NT2/D1 (cell line): Measurements from ENCODE around the gene CCDC197.

ENCODE experiments used
- DNase-seq: peaks from one replicate; pipeline ENCODE4 v3.0.0-alpha.2; 2011; ENCODE audit warnings: low read depth, low spot score
- H3K27me3 ChIP-seq: 2 replicates; pipeline ENCODE4 v1.6.0; 2011; ENCODE audit warnings: mild to moderate bottlenecking; ENCODE audit not compliant: insufficient read length, insufficient read depth
- H3K36me3 ChIP-seq: 2 replicates; pipeline ENCODE4 v1.6.1; 2011; ENCODE audit warnings: mild to moderate bottlenecking, low read length, mixed read lengths; ENCODE audit not compliant: insufficient read depth, insufficient read length
- H3K4me1 ChIP-seq: 2 replicates; pipeline ENCODE4 v1.5.1; 2011; ENCODE audit not compliant: insufficient read depth, insufficient read length
- H3K4me3 ChIP-seq: 2 replicates; pipeline ENCODE4 v1.5.1; 2011; ENCODE audit warnings: low read depth; ENCODE audit not compliant: insufficient read length
- H3K9ac ChIP-seq: 2 replicates; pipeline ENCODE4 v1.6.0; 2011; ENCODE audit warnings: low read depth; ENCODE audit not compliant: insufficient read length
- H3K9me3 ChIP-seq: 2 replicates; pipeline ENCODE4 v1.5.1; 2011; ENCODE audit warnings: mild to moderate bottlenecking, low read length; ENCODE audit not compliant: insufficient read depth
- SUZ12 ChIP-seq: IDR thresholded peaks from 2 replicates; pipeline ENCODE4 v1.6.1; 2011; ENCODE audit not compliant: insufficient read length, insufficient read depth; ENCODE audit errors: extremely low read depth
- YY1 ChIP-seq: IDR thresholded peaks from 2 replicates; pipeline ENCODE4 v1.6.1; 2011; ENCODE audit not compliant: insufficient read length, insufficient read depth
- ZNF274 ChIP-seq: IDR thresholded peaks from 2 replicates; pipeline ENCODE4 v1.6.1; 2011; ENCODE audit warnings: mild to moderate bottlenecking, low read depth, low read length

Gene CCDC197

GRCh38 chr14:93954516-93954830 lies 42.6 kb upstream of the CCDC197 start:
- no peaks in the 10 kb centered on the region for H3K9me3 ChIP-seq

GRCh38 chr14:93954900-93955849 lies 41.9 kb upstream of the CCDC197 start:
- Histone ChIP-seq H3K4me1 (peaks cover 23% of the 10 kb centered on the region), H3K36me3 (no peaks in the 10 kb centered on the region), H3K27me3 (peaks cover 6% of the 10 kb centered on the region), H3K9ac (no peak overlapping the region), H3K4me3 (no peak overlapping the region), H3K9me3 (no peaks in the 10 kb centered on the region)
- no peak for DNase-seq
- TF ChIP-seq SUZ12: no peak
- TF ChIP-seq ZNF274: no peak
- no peak for TF ChIP-seq YY1

More at GRCh38 chr14:93954516-93954830, 42.6 kb upstream of the CCDC197 start:
- DNase-seq: no peak
- TF ChIP-seq ZNF274 (no peak), SUZ12 (no peak), YY1 (no peak)
- peaks cover 6% of the 10 kb centered on the region for H3K27me3 ChIP-seq
- no peak overlapping the region for H3K9ac ChIP-seq
- peaks cover 23% of the 10 kb centered on the region for H3K4me1 ChIP-seq
- H3K4me3 ChIP-seq: no peak overlapping the region
- H3K36me3 ChIP-seq: no peaks in the 10 kb centered on the region

- Histone ChIP-seq H3K9me3 (no peaks in the 10 kb centered on the region), H3K4me3 (no peak overlapping the region), H3K4me1 (peaks cover 23% of the 10 kb centered on the region), H3K27me3 (peaks cover 6% of the 10 kb centered on the region), H3K36me3 (no peaks in the 10 kb centered on the region), H3K9ac (peak overlapping the region; percentile 10)
- DNase-seq: no peak
- TF ChIP-seq ZNF274: no peak
- no peak for TF ChIP-seq YY1
- TF ChIP-seq SUZ12: no peak
Measured at GRCh38 chr14:93955850-93956481, 41.1 kb upstream of the CCDC197 start.

GRCh38 chr14:93956514-93957332 lies 40.4 kb upstream of the CCDC197 start:
- TF ChIP-seq YY1 (no peak), SUZ12 (no peak), ZNF274 (no peak)
- no peak for DNase-seq
- Histone ChIP-seq H3K9me3 (no peaks in the 10 kb centered on the region), H3K9ac (peak overlapping the region; percentile 10), H3K27me3 (peaks cover 6% of the 10 kb centered on the region), H3K36me3 (no peaks in the 10 kb centered on the region), H3K4me3 (no peak overlapping the region), H3K4me1 (peaks cover 23% of the 10 kb centered on the region)

- no peak for DNase-seq
- H3K27me3 ChIP-seq: peaks cover 6% of the 10 kb centered on the region
- H3K36me3 ChIP-seq: no peaks in the 10 kb centered on the region
- H3K9me3 ChIP-seq: no peaks in the 10 kb centered on the region
- TF ChIP-seq ZNF274: no peak
- TF ChIP-seq YY1: no peak
- TF ChIP-seq SUZ12: no peak
- no peak overlapping the region for H3K9ac ChIP-seq
- H3K4me3 ChIP-seq: no peak overlapping the region
- peaks cover 23% of the 10 kb centered on the region for H3K4me1 ChIP-seq
Measured at GRCh38 chr14:93957333-93957710, 39.8 kb upstream of the CCDC197 start.

- Histone ChIP-seq H3K9me3 (no peaks in the 10 kb centered on the region), H3K27me3 (peaks cover 6% of the 10 kb centered on the region), H3K36me3 (no peaks in the 10 kb centered on the region), H3K9ac (no peak overlapping the region), H3K4me3 (no peak overlapping the region), H3K4me1 (peaks cover 23% of the 10 kb centered on the region)
- no peak for DNase-seq
- TF ChIP-seq ZNF274 (no peak), YY1 (no peak), SUZ12 (no peak)
Measured at GRCh38 chr14:93957751-93958566, 39.1 kb upstream of the CCDC197 start.
